Esophagus muscularis mucosa (tissue), 4 donors: Measurements from ENCODE around the gene RHOV. TPM values are rescaled to one million over a fixed set of nuclear protein-coding genes. Genes with fewer than 3 reads are reported as not detected.

Experiments used
- DNase-seq: peaks from one replicate; pipeline ENCODE4 v3.0.0-alpha.2; 2017; ENCODE audit errors: extremely low spot score
- H3K27ac ChIP-seq, 4 donors: fragments of 200-600 bp; sonication (generic); replicated peaks in 1 of 4; 1 replicate in 3 of 4; 2 replicates in 1 of 4; pipeline ENCODE4 v1.5.1; 2016 to 2019; ENCODE audit warnings: mild to moderate bottlenecking in 1 of 4
- H3K27me3 ChIP-seq, 4 donors: fragments of 200-600 bp; sonication (generic); one replicate each; pipeline versions ENCODE4 v1.5.1 to v1.6.0; 2016 to 2019
- H3K36me3 ChIP-seq, 4 donors: fragments of 200-600 bp; sonication (generic); one replicate each; pipeline ENCODE4 v1.5.1; 2016 to 2019
- H3K4me1 ChIP-seq, 4 donors: fragments of 200-600 bp; sonication (generic); one replicate each; pipeline ENCODE4 v1.5.1; 2016 to 2019
- H3K4me3 ChIP-seq, 4 donors: fragments of 200-600 bp; sonication (generic); 1 replicate in 2 of 4; 2 replicates in 2 of 4; pipeline ENCODE4 v1.5.1; 2016 to 2019; ENCODE audit warnings: mild to moderate bottlenecking in 4 of 4, moderate library complexity in 1 of 4
- H3K9me3 ChIP-seq, 4 donors: fragments of 200-600 bp; sonication (generic); 1 replicate in 3 of 4; 2 replicates in 1 of 4; pipeline ENCODE4 v1.5.1; 2016 to 2019
- EP300 ChIP-seq: sonication (generic); formaldehyde crosslinking; IDR thresholded peaks from one replicate; pipeline ENCODE4 v1.6.1; 2017; ENCODE audit warnings: antibody characterized with exemption
- POLR2A ChIP-seq: fragments of 450-650 bp; IDR thresholded peaks from one replicate; pipeline ENCODE4 v1.6.1; 2017; ENCODE audit warnings: antibody characterized with exemption, moderate library complexity, mild to moderate bottlenecking, low read depth
- POLR2AphosphoS5 ChIP-seq, 2 donors: sonication (generic); formaldehyde crosslinking; IDR thresholded peaks; one replicate each; pipeline ENCODE4 v1.6.1; 2017; ENCODE audit warnings: antibody characterized with exemption in 2 of 2
- WGBS: methylation state at CpG from one replicate; pipeline ENCODE4 v1.1.5; 2018; 5-methylcytosine and 5-hydroxymethylcytosine counted together
- intact Hi-C: fragments of 100-400 bp; cut with DNase I; formaldehyde crosslinking; loops from one replicate; pipeline ENCODE4 v1.15.1; 2023
- small RNA-seq, 3 donors: library from RNA; depleted of rRNA; stranded (forward); fragments of <200 nt; gene quantifications; one replicate each; pipeline ENCODE3, GENCODE V24; 2016
- total RNA-seq, 4 donors: library from RNA; depleted of rRNA; stranded (reverse); fragments of >200 nt; gene quantifications; one replicate each; pipeline versions ENCODE4 v1.1.0 to v1.2.1, GENCODE V29; 2016
- TF ChIP-seq, protein P1 (sequence below), 3 experiments: fragments of 200-600 bp in 2 of 3; fragments of 450-650 bp in 1 of 3; sonication (generic) in 2 of 3; IDR thresholded peaks; one replicate each; pipeline ENCODE4 v1.5.1; 2017 to 2019; ENCODE audit warnings: antibody characterized with exemption in 3 of 3, mild to moderate bottlenecking in 2 of 3, moderate library complexity in 1 of 3

RHOV gene
- total RNA-seq, 4 donors from 2014 or later: not detected

DNA sequence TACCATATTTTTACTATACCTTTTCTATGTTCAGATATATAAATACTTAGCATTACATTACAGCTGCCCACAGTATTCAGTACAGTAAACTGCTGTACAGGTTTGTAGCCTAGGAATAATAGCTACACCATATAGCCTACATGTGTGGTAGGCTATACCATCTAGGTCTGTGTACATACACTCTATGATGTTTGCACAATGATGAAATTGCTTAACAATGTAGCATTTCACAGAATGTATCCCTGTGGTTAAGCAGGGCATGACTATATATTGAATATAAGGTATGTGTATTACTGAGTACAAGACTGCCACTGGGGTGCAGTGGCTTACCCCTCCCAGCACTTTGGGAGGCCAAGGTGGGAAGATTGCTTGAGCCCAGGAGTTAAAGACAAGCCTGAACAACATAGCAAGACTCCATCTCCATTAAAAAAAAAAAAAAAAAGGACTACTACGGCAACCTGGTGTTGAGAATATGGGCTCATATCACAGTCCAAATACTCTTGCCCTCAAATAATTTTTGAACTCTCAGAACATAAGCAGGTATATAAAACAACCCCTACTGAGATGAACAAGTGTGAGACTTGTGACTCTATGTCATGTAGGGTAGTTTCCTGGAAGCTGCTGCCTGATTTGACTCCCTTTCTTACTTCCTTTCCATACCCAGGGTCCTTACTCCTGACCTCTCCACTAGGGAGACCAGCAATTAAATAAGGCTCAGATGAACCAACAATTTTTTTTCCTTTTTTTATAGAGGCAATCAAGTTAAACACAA lies 50.3 kb downstream of the RHOV start:
- H3K4me3 ChIP-seq: no peak overlapping the region
- WGBS: 91% methylated on average over 1 of the region's 1 CpG
- H3K4me1 ChIP-seq: no peaks in the 10 kb centered on the region
- no peaks in the 10 kb centered on the region for H3K9me3 ChIP-seq
- no peak for DNase-seq
- no peaks in the 10 kb centered on the region for H3K36me3 ChIP-seq
- peaks cover 0 to 9% (median 0%) of the 10 kb centered on the region in 4 donors for H3K27me3 ChIP-seq
- no peak overlapping the region for H3K27ac ChIP-seq
- TF ChIP-seq, protein P1, sequence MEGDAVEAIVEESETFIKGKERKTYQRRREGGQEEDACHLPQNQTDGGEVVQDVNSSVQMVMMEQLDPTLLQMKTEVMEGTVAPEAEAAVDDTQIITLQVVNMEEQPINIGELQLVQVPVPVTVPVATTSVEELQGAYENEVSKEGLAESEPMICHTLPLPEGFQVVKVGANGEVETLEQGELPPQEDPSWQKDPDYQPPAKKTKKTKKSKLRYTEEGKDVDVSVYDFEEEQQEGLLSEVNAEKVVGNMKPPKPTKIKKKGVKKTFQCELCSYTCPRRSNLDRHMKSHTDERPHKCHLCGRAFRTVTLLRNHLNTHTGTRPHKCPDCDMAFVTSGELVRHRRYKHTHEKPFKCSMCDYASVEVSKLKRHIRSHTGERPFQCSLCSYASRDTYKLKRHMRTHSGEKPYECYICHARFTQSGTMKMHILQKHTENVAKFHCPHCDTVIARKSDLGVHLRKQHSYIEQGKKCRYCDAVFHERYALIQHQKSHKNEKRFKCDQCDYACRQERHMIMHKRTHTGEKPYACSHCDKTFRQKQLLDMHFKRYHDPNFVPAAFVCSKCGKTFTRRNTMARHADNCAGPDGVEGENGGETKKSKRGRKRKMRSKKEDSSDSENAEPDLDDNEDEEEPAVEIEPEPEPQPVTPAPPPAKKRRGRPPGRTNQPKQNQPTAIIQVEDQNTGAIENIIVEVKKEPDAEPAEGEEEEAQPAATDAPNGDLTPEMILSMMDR (IDR thresholded peaks at IDR 0.05): no peak
- TF ChIP-seq POLR2AphosphoS5 (IDR thresholded peaks at IDR 0.05) (no peak), EP300 (no peak), POLR2A (no peak)
- intact Hi-C loops: no loop called here

Small RNAs within 50 kb of the gene (small RNA-seq; reads per million reads assigned to genes)
- gene AC025166.1: 0 reads per million in 3 donors

Other genes with a start within 250 kb of the RHOV start
- under 1 TPM in 3 of 4 donors, not detected in 1; 0.50 to 0.92 (median 0.71) TPM for gene RAD51, start 179.1 kb downstream of the RHOV start, total RNA-seq
- gene RMDN3, start 119.0 kb downstream of the RHOV start, total RNA-seq: 10 to 100 TPM; 29.5 to 34.9 (median 31.5) TPM
- 10 to 100 TPM in 3 of 4 donors, 1 to 10 TPM in 1; 6.6 to 13.9 (median 11.8) TPM for gene GCHFR, start 110.2 kb downstream of the RHOV start, total RNA-seq
- 1 to 10 TPM in 1 of 4 donors, under 1 TPM in 2, not detected in 1; under 0.01 to 1.1 (median 0.57) TPM for gene C15orf62, start 104.3 kb downstream of the RHOV start, total RNA-seq
- gene ZFYVE19, start 67.1 kb downstream of the RHOV start, total RNA-seq: 10 to 100 TPM; 14.4 to 36.8 (median 18.8) TPM
- 10 to 100 TPM in 3 of 4 donors, 1 to 10 TPM in 1; 10.0 to 23.8 (median 13.9) TPM for gene DNAJC17, start 66.8 kb downstream of the RHOV start, total RNA-seq
- not detected for gene PPP1R14D, start 45.5 kb downstream of the RHOV start, total RNA-seq
- 1 to 10 TPM in 3 of 4 donors, under 1 TPM in 1; 0.99 to 2.8 (median 1.8) TPM for gene SPINT1, start 30.2 kb downstream of the RHOV start, total RNA-seq
- 10 to 100 TPM; 28.7 to 36.6 (median 32.2) TPM for gene VPS18, start 20.2 kb upstream of the RHOV start, total RNA-seq
- 10 to 100 TPM in 1 of 4 donors, 1 to 10 TPM in 3; 1.7 to 12.6 (median 7.5) TPM for gene DLL4, start 55.1 kb upstream of the RHOV start, total RNA-seq
- gene CHAC1, start 79.2 kb upstream of the RHOV start, total RNA-seq: 1 to 10 TPM in 3 of 4 donors, under 1 TPM in 1; 0.66 to 3.6 (median 1.3) TPM
- 10 to 100 TPM; 22.4 to 28.7 (median 24.0) TPM for gene INO80, start 242.0 kb upstream of the RHOV start, total RNA-seq